Measurements from ENCODE around the gene PRAME. TPM values are rescaled to one million over a fixed set of nuclear protein-coding genes. Genes with fewer than 3 reads are reported as not detected.
A peak's percentile ranks its signal among the peaks of the same experiment; 100 is the strongest.

PRAME gene
- total and polyA plus RNA-seq, 2 of the 13 experiments (the other 11 are each of a cell fraction or from before 2014, with no cell fraction given) = 0.11 to 0.83 TPM

GRCh38 chr22:22554587-22555284, 4.3 kb downstream of the PRAME start:
- Histone ChIP-seq H3K4me3 (replicated peaks in 1 of 3; ENCODE audit: insufficient read depth in 1 of 3, low read depth in 2 of 3, low read length in 3 of 3) (no peak overlapping the region), H3K9ac (ENCODE audit: insufficient read depth, low read depth, low read length) (no peak overlapping the region), H3K36me3 (replicated peaks in 1 of 2; ENCODE audit: control insufficient read depth in 1 of 2, insufficient read depth in 2 of 2, low read length in 2 of 2) (no peaks in the 10 kb centered on the region), H3K27ac (ENCODE audit: extremely low read length, insufficient read depth, low read length) (no peak overlapping the region), H3K27me3 (ENCODE audit: control insufficient read depth in 1 of 2, insufficient read depth in 2 of 2, low read length in 2 of 2) (peaks cover 0 to 1% of the 10 kb centered on the region in 2 experiments; a peak in 1 of 5 replicates), H3K4me1 (ENCODE audit: insufficient read depth, low read length) (no peaks in the 10 kb centered on the region; the same call in 1 of the 2 replicates), H3K79me2 (ENCODE audit: insufficient read depth, low read length) (no peaks in the 10 kb centered on the region), H3K4me2 (ENCODE audit: low read depth, low read length) (no peak overlapping the region), H4K20me1 (ENCODE audit: insufficient read depth, low read length) (no peaks in the 10 kb centered on the region), H2AFZ (ENCODE audit: low read length) (no peak overlapping the region), H3K9me3 (ENCODE audit: low read length) (no peaks in the 10 kb centered on the region)
- ATAC-seq (no peak), DNase-seq (ENCODE audit: low spot score) (no peak), FAIRE-seq (no peak)
- in situ Hi-C loops (cut with HindIII; ENCODE audit: extremely low pct_ligation_motif_present, low pct_unique_long_range_greater_than_20kb) (loop anchor here (5.0 kb wide), 1 partner anchor 92 kb away; no protein-coding TSS in a partner anchor), intact Hi-C loops (cut with micrococcal nuclease; ENCODE audit: unreplicated experiment) (no loop called here)
- TF ChIP-seq CEBPB (IDR thresholded peaks at IDR 0.05; ENCODE audit: borderline replicate concordance, low read depth, low read length) (peak; percentile 26; the same call in 1 of the 2 replicates), WIZ (CRISPR knock-in tag; IDR thresholded peaks at IDR 0.05) (no peak)
- ChIA-PET CTCF (ENCODE audit: low intra/inter-chr PET ratio, low total read pairs) (no interaction called here), POLR2A (no interaction called here)
- 0% methylated on average over 1 of the region's 4 CpGs for WGBS (ENCODE audit: low lambda C conversion rate)
- BruUV-seq (replicated peaks) = no TSS peak

GRCh38 chr22:22553735-22554586, 5.1 kb downstream of the PRAME start:
- TF ChIP-seq ZHX1 (CRISPR knock-in tag; IDR thresholded peaks at IDR 0.05; ENCODE audit: low read depth) (no peak), ZNF557 (CRISPR knock-in tag; IDR thresholded peaks at IDR 0.05) (no peak), XBP1 (CRISPR knock-in tag; IDR thresholded peaks at IDR 0.05) (no peak), PCBP1 (IDR thresholded peaks at IDR 0.05; ENCODE audit: borderline replicate concordance, low read depth, low read length) (no peak), ZNF562 (CRISPR knock-in tag; IDR thresholded peaks at IDR 0.05; ENCODE audit: borderline replicate concordance) (no peak)
- H3K36me3 ChIP-seq (replicated peaks in 1 of 2; ENCODE audit: control insufficient read depth in 1 of 2, insufficient read depth in 2 of 2, low read length in 2 of 2) = no peaks in the 10 kb centered on the region
- intact Hi-C loops (cut with micrococcal nuclease; ENCODE audit: unreplicated experiment) (no loop called here), in situ Hi-C loops (cut with HindIII; ENCODE audit: extremely low pct_ligation_motif_present, low pct_unique_long_range_greater_than_20kb) (loop anchor here (5.0 kb wide), 1 partner anchor 92 kb away; no protein-coding TSS in a partner anchor)
- no TSS peak for BruUV-seq (replicated peaks)
- H3K79me2 ChIP-seq (ENCODE audit: insufficient read depth, low read length) = no peaks in the 10 kb centered on the region
- H2AFZ ChIP-seq (ENCODE audit: low read length) = no peak overlapping the region
- H3K9me3 ChIP-seq (ENCODE audit: low read length) = no peaks in the 10 kb centered on the region
- no peak overlapping the region for H3K27ac ChIP-seq (ENCODE audit: extremely low read length, insufficient read depth, low read length)
- WGBS (ENCODE audit: low lambda C conversion rate) = 42% methylated on average over 8 of the region's 8 CpGs
- no peak for DNase-seq (ENCODE audit: low spot score)
- no peak overlapping the region for H3K4me3 ChIP-seq (replicated peaks in 1 of 3; ENCODE audit: insufficient read depth in 1 of 3, low read depth in 2 of 3, low read length in 3 of 3)
- H3K4me2 ChIP-seq (ENCODE audit: low read depth, low read length) = no peak overlapping the region
- no peak for ATAC-seq
- ChIA-PET CTCF (ENCODE audit: low intra/inter-chr PET ratio, low total read pairs) (no interaction called here), POLR2A (no interaction called here)
- H4K20me1 ChIP-seq (ENCODE audit: insufficient read depth, low read length) = no peaks in the 10 kb centered on the region
- no peak for FAIRE-seq
- peaks cover 0 to 1% of the 10 kb centered on the region in 2 experiments; a peak in 1 of 5 replicates for H3K27me3 ChIP-seq (ENCODE audit: control insufficient read depth in 1 of 2, insufficient read depth in 2 of 2, low read length in 2 of 2)
- H3K9ac ChIP-seq (ENCODE audit: insufficient read depth, low read depth, low read length) = no peak overlapping the region
- no peaks in the 10 kb centered on the region; the same call in 1 of the 2 replicates for H3K4me1 ChIP-seq (ENCODE audit: insufficient read depth, low read length)

All from HepG2 (cell line).